Pancreas (tissue), 10 donors: ENCODE measurements around the gene MYO15A. TPM values are rescaled to one million over a fixed set of nuclear protein-coding genes. Genes with fewer than 3 reads are reported as not detected.
A peak's percentile ranks its signal among the peaks of the same experiment; 100 is the strongest.

ENCODE experiments used
- ATAC-seq, 4 donors: fragments of 200-7000 bp; cut with Tn5 transposase; one replicate each; pipeline versions ENCODE4 v1.8.0 to v1.9.1; 2020; ENCODE audit warnings: mild to moderate bottlenecking in 4 of 4, moderate library complexity in 4 of 4
- DNase-seq, 6 donors: peaks; one replicate each; pipeline ENCODE4 v3.0.0-alpha.2; 2020
- FAIRE-seq: peaks from 2 replicates; lab custom pipeline; 2012; peaks lifted over from hg19 to GRCh38; lab: Jason Lieb, UNC
- H3K27ac ChIP-seq, 4 donors: fragments of 200-600 bp; sonication (generic); 1 replicate in 3 of 4; 2 replicates in 1 of 4; pipeline versions ENCODE4 v1.5.0 to v1.8.0; 2020
- H3K27me3 ChIP-seq, 4 donors: fragments of 200-600 bp; one replicate each; pipeline ENCODE4 v1.8.0; 2021
- H3K36me3 ChIP-seq, 3 donors: fragments of 200-600 bp; sonication (generic) in 1 of 3; one replicate each; pipeline versions ENCODE4 v1.5.0 to v1.8.0; 2020 to 2021
- H3K4me1 ChIP-seq, 3 donors: fragments of 200-600 bp; one replicate each; pipeline ENCODE4 v1.8.0; 2021
- H3K4me3 ChIP-seq, 4 donors: fragments of 200-600 bp; sonication (generic) in 2 of 4; one replicate each; pipeline versions ENCODE4 v1.5.0 to v1.8.0; 2020 to 2021
- H3K9me3 ChIP-seq, 4 donors: fragments of 200-600 bp; one replicate each; pipeline ENCODE4 v1.8.0; 2021
- CTCF ChIP-seq, 4 donors: fragments of 200-600 bp; sonication (generic) in 3 of 4; IDR thresholded peaks; one replicate each; pipeline versions ENCODE4 v1.5.0 to v1.8.0; 2021; ENCODE audit warnings: antibody characterized with exemption in 4 of 4
- WGBS, 2 donors: extraction: QIAGEN DNeasy Blood & Tissue Kit; methylation state at CpG; one replicate each; pipeline ENCODE4 v1.1.7; 2013; 5-methylcytosine and 5-hydroxymethylcytosine counted together
- intact Hi-C, 3 donors: fragments of 100-400 bp; cut with DNase I; formaldehyde crosslinking; loops; one replicate each; pipeline versions ENCODE4 v1.11.1 to v1.14.2; 2022
- polyA plus RNA-seq, 2 donors: library from polyadenylated mRNA; stranded (reverse); fragments of 200-250 nt; gene quantifications; one replicate each; pipeline ENCODE4 v1.2.3, GENCODE V29; 2013
- total RNA-seq, 6 donors: library from RNA; stranded (reverse); fragmentation: NEBNext Ultra II Directional in 4 of 6; extraction: Animal tissue kit (Norgen Biotek cat#: 25700) in 4 of 6; gene quantifications; one replicate each; pipeline versions ENCODE4 v1.2.1 to v1.2.4, GENCODE V29; 2021 to 2023
- donor health status: healthy with polysubstance abuse.
- donor health status: DM: no; HTN: no; CAD: no; lungs with moderate emphysema.
- donor health status: DM: no; HTN: no; CAD: no.
- donor health status: control.
- donor health status: control.
- donor health status: Bipolar disorder and iron deficiency.
- donor health status: DM: yes; HTN: yes; CAD: no.
- donor health status: DM: no; HTN: no; CAD: no.
- donor health status: DM: no; HTN: no; CAD: no.
- donor health status: DM: yes; HTN: yes; CAD: no.

MYO15A gene
- total and polyA plus RNA-seq, 8 donors = 0.13 to 4.9 (median 0.87) TPM

GRCh38 chr17:18198530-18198929, 90.0 kb downstream of the MYO15A start:
- 26 to 27% methylated on average over 4 of the region's 4 CpGs for WGBS, 2 donors
- FAIRE-seq (no peak), DNase-seq (no peak), ATAC-seq (no peak)
- no peak overlapping the region for H3K27ac ChIP-seq
- H3K4me3 ChIP-seq = no peak overlapping the region
- peaks cover 5 to 21% (median 10%) of the 10 kb centered on the region in 3 donors for H3K36me3 ChIP-seq
- intact Hi-C loops = no loop called here
- no peaks in the 10 kb centered on the region for H3K4me1 ChIP-seq
- H3K9me3 ChIP-seq = no peaks in the 10 kb centered on the region
- TF ChIP-seq CTCF (IDR thresholded peaks at IDR 0.05) = no peak
- no peaks in the 10 kb centered on the region for H3K27me3 ChIP-seq

GRCh38 chr17:18201108-18201507, 92.6 kb downstream of the MYO15A start:
- 83 to 84% methylated on average over 4 of the region's 4 CpGs for WGBS, 2 donors
- no peak for FAIRE-seq
- intact Hi-C loops = no loop called here
- Histone ChIP-seq H3K4me1 (no peaks in the 10 kb centered on the region), H3K27me3 (no peaks in the 10 kb centered on the region), H3K36me3 (peaks cover under 1 to 9% (median 8%) of the 10 kb centered on the region in 3 donors), H3K9me3 (no peaks in the 10 kb centered on the region), H3K27ac (no peak overlapping the region), H3K4me3 (no peak overlapping the region)
- no peak for DNase-seq
- ATAC-seq = no peak
- TF ChIP-seq CTCF (IDR thresholded peaks at IDR 0.05) = no peak

GRCh38 chr17:18203308-18203707, 94.8 kb downstream of the MYO15A start:
- no peaks in the 10 kb centered on the region for H3K27me3 ChIP-seq
- H3K27ac ChIP-seq = no peak overlapping the region
- ATAC-seq = peak in 2 of 4 donors; percentile 17 to 20
- peaks cover 0 to 8% (median 0%) of the 10 kb centered on the region in 3 donors for H3K36me3 ChIP-seq
- H3K4me1 ChIP-seq = peaks cover 0 to 8% (median 5%) of the 10 kb centered on the region in 3 donors
- no peak overlapping the region for H3K4me3 ChIP-seq
- no peak for FAIRE-seq
- no peak for DNase-seq
- intact Hi-C loops = no loop called here
- no peak for TF ChIP-seq CTCF (IDR thresholded peaks at IDR 0.05)
- H3K9me3 ChIP-seq = no peaks in the 10 kb centered on the region
- 59 to 70% methylated on average over 7 of the region's 7 CpGs for WGBS, 2 donors

- ATAC-seq (no peak), DNase-seq (no peak), FAIRE-seq (no peak)
- intact Hi-C loops = no loop called here
- no peaks in the 10 kb centered on the region for H3K9me3 ChIP-seq
- no peaks in the 10 kb centered on the region for H3K27me3 ChIP-seq
- no peak for TF ChIP-seq CTCF (IDR thresholded peaks at IDR 0.05)
- whole genome bisulfite sequencing, 2 donors = 60 to 66% methylated on average over 2 of the region's 2 CpGs
- H3K27ac ChIP-seq = no peak overlapping the region
- H3K36me3 ChIP-seq = peaks cover 0 to 23% (median 9%) of the 10 kb centered on the region in 3 donors
- no peak overlapping the region for H3K4me3 ChIP-seq
- H3K4me1 ChIP-seq = peaks cover 0 to 8% (median 5%) of the 10 kb centered on the region in 3 donors
Measured at GRCh38 chr17:18205861-18206260, 97.3 kb downstream of the MYO15A start.

- no peak overlapping the region for H3K27ac ChIP-seq
- FAIRE-seq (no peak), ATAC-seq (peak; percentile 43 to 73 (median 64)), DNase-seq (no peak)
- no peak for TF ChIP-seq CTCF (IDR thresholded peaks at IDR 0.05)
- H3K9me3 ChIP-seq = no peaks in the 10 kb centered on the region
- H3K27me3 ChIP-seq = no peaks in the 10 kb centered on the region
- H3K4me1 ChIP-seq = peaks cover 0 to 8% (median 5%) of the 10 kb centered on the region in 3 donors
- intact Hi-C loops = no loop called here
- no peak overlapping the region for H3K4me3 ChIP-seq
- H3K36me3 ChIP-seq = peaks cover 0 to 23% (median 9%) of the 10 kb centered on the region in 3 donors
Measured at GRCh38 chr17:18206962-18207361, 98.4 kb downstream of the MYO15A start.
